Activated CD8-positive, alpha-beta memory T cell treated with anti-CD3 and anti-CD28 coated beads, Interleukin-2, amount 10 ng/mL, durations not matched to agents 7 days and 5 days (primary cell): ENCODE data around the gene FHOD3. TPM values are rescaled to one million over a fixed set of nuclear protein-coding genes. Genes with fewer than 3 reads are reported as not detected.

Experiments
- ATAC-seq: fragments of 150-1000 bp; cut with Tn5 transposase; one replicate; pipeline ENCODE4 v1.10.0; 2021; ENCODE audit warnings: moderate library complexity
- CTCF ChIA-PET: fragments of 350-600 bp; sonication (Branson Sonifier 250); formaldehyde crosslinking; loops from one replicate; lab custom pipeline; 2021; ENCODE audit warnings: antibody characterized with exemption; lab: Charles Lee
- DNase-seq: peaks from one replicate; pipeline ENCODE4 v3.0.0-alpha.2; 2020
- H3K27ac Mint-ChIP-seq: one replicate; pipeline ENCODE4 v1.8.0; 2021; ENCODE audit warnings: mild to moderate bottlenecking, mixed read lengths
- H3K27me3 Mint-ChIP-seq: one replicate; pipeline ENCODE4 v1.8.0; 2021; ENCODE audit warnings: mixed read lengths
- H3K36me3 Mint-ChIP-seq: one replicate; pipeline ENCODE4 v1.8.0; 2021; ENCODE audit warnings: mild to moderate bottlenecking, mixed read lengths
- H3K4me1 Mint-ChIP-seq: one replicate; pipeline ENCODE4 v1.8.0; 2021; ENCODE audit warnings: mixed read lengths
- H3K4me3 Mint-ChIP-seq: one replicate; pipeline ENCODE4 v1.8.0; 2021; ENCODE audit warnings: mild to moderate bottlenecking, moderate library complexity, mixed read lengths
- H3K9me3 Mint-ChIP-seq: one replicate; pipeline ENCODE4 v1.8.0; 2022; ENCODE audit warnings: low read depth, mixed read lengths
- total RNA-seq, 2 experiments: library from RNA; stranded (reverse); gene quantifications; one replicate each; pipeline ENCODE4 v1.2.3, GENCODE V29; 2021

The FHOD3 gene
- total RNA-seq, 2 experiments from 2014 or later: not detected

- ATAC-seq (no peak), DNase-seq (no peak)
- Mint-ChIP-seq H3K4me1 (no peaks in the 10 kb centered on the region), H3K27ac (no peak overlapping the region), H3K27me3 (peaks cover 29% of the 10 kb centered on the region), H3K4me3 (no peak overlapping the region), H3K9me3 (no peaks in the 10 kb centered on the region), H3K36me3 (no peaks in the 10 kb centered on the region)
- CTCF ChIA-PET: no interaction called here
These were observed 80.1 kb downstream of the FHOD3 start for GRCh38 chr18:36377626-36378025.

GRCh38 chr18:36378205-36378604, 80.7 kb downstream of the FHOD3 start:
- no peak overlapping the region for H3K27ac Mint-ChIP-seq
- H3K27me3 Mint-ChIP-seq: peaks cover 23% of the 10 kb centered on the region
- DNase-seq (no peak), ATAC-seq (no peak)
- no peaks in the 10 kb centered on the region for H3K36me3 Mint-ChIP-seq
- no peaks in the 10 kb centered on the region for H3K9me3 Mint-ChIP-seq
- no peaks in the 10 kb centered on the region for H3K4me1 Mint-ChIP-seq
- CTCF ChIA-PET: no interaction called here
- H3K4me3 Mint-ChIP-seq: no peak overlapping the region

- Mint-ChIP-seq H3K27ac (no peak overlapping the region), H3K36me3 (no peaks in the 10 kb centered on the region), H3K4me1 (no peaks in the 10 kb centered on the region), H3K4me3 (no peak overlapping the region), H3K27me3 (peaks cover 17% of the 10 kb centered on the region), H3K9me3 (no peaks in the 10 kb centered on the region)
- CTCF ChIA-PET: no interaction called here
- ATAC-seq (no peak), DNase-seq (no peak)
These were observed 82.0 kb downstream of the FHOD3 start for GRCh38 chr18:36379435-36379984.

GRCh38 chr18:36380173-36380827, 82.8 kb downstream of the FHOD3 start:
- CTCF ChIA-PET: no interaction called here
- ATAC-seq (no peak), DNase-seq (no peak)
- Mint-ChIP-seq H3K4me1 (no peaks in the 10 kb centered on the region), H3K4me3 (no peak overlapping the region), H3K27ac (no peak overlapping the region), H3K9me3 (no peaks in the 10 kb centered on the region), H3K27me3 (peaks cover 12% of the 10 kb centered on the region), H3K36me3 (no peaks in the 10 kb centered on the region)

GRCh38 chr18:36381075-36381474, 83.6 kb downstream of the FHOD3 start:
- H3K36me3 Mint-ChIP-seq: no peaks in the 10 kb centered on the region
- H3K4me3 Mint-ChIP-seq: no peak overlapping the region
- no peak for DNase-seq
- peaks cover 12% of the 10 kb centered on the region for H3K27me3 Mint-ChIP-seq
- no peaks in the 10 kb centered on the region for H3K4me1 Mint-ChIP-seq
- H3K9me3 Mint-ChIP-seq: no peaks in the 10 kb centered on the region
- CTCF ChIA-PET: no interaction called here
- no peak for ATAC-seq
- no peak overlapping the region for H3K27ac Mint-ChIP-seq

- H3K9me3 Mint-ChIP-seq: no peaks in the 10 kb centered on the region
- DNase-seq (no peak), ATAC-seq (no peak)
- H3K36me3 Mint-ChIP-seq: no peaks in the 10 kb centered on the region
- H3K4me3 Mint-ChIP-seq: no peak overlapping the region
- H3K4me1 Mint-ChIP-seq: no peaks in the 10 kb centered on the region
- H3K27me3 Mint-ChIP-seq: peaks cover 12% of the 10 kb centered on the region
- CTCF ChIA-PET: no interaction called here
- no peak overlapping the region for H3K27ac Mint-ChIP-seq
These were observed 85.3 kb downstream of the FHOD3 start for GRCh38 chr18:36382854-36383253.

GRCh38 chr18:36386150-36386920, 88.8 kb downstream of the FHOD3 start:
- DNase-seq (no peak), ATAC-seq (no peak)
- no peak overlapping the region for H3K27ac Mint-ChIP-seq
- H3K27me3 Mint-ChIP-seq: no peaks in the 10 kb centered on the region
- no peak overlapping the region for H3K4me3 Mint-ChIP-seq
- no peaks in the 10 kb centered on the region for H3K9me3 Mint-ChIP-seq
- no peaks in the 10 kb centered on the region for H3K4me1 Mint-ChIP-seq
- CTCF ChIA-PET: no interaction called here
- H3K36me3 Mint-ChIP-seq: no peaks in the 10 kb centered on the region

GRCh38 chr18:36387310-36387709, 89.8 kb downstream of the FHOD3 start:
- H3K4me3 Mint-ChIP-seq: no peak overlapping the region
- no peaks in the 10 kb centered on the region for H3K27me3 Mint-ChIP-seq
- no peaks in the 10 kb centered on the region for H3K9me3 Mint-ChIP-seq
- no peak overlapping the region for H3K27ac Mint-ChIP-seq
- ATAC-seq (no peak), DNase-seq (no peak)
- no peaks in the 10 kb centered on the region for H3K4me1 Mint-ChIP-seq
- no peaks in the 10 kb centered on the region for H3K36me3 Mint-ChIP-seq
- CTCF ChIA-PET: no interaction called here

- DNase-seq: no peak
- H3K4me1 Mint-ChIP-seq: no peaks in the 10 kb centered on the region
- H3K9me3 Mint-ChIP-seq: no peaks in the 10 kb centered on the region
- H3K27me3 Mint-ChIP-seq: no peaks in the 10 kb centered on the region
- no peak overlapping the region for H3K4me3 Mint-ChIP-seq
- no peaks in the 10 kb centered on the region for H3K36me3 Mint-ChIP-seq
- ATAC-seq: no peak
- CTCF ChIA-PET: no interaction called here
- H3K27ac Mint-ChIP-seq: no peak overlapping the region
These were observed 90.8 kb downstream of the FHOD3 start for GRCh38 chr18:36388310-36388709.

- H3K36me3 Mint-ChIP-seq: no peaks in the 10 kb centered on the region
- CTCF ChIA-PET: no interaction called here
- ATAC-seq (no peak), DNase-seq (no peak)
- no peak overlapping the region for H3K27ac Mint-ChIP-seq
- H3K27me3 Mint-ChIP-seq: no peaks in the 10 kb centered on the region
- H3K4me1 Mint-ChIP-seq: no peaks in the 10 kb centered on the region
- no peaks in the 10 kb centered on the region for H3K9me3 Mint-ChIP-seq
- H3K4me3 Mint-ChIP-seq: no peak overlapping the region
These were observed 91.5 kb downstream of the FHOD3 start for GRCh38 chr18:36389027-36389426.

GRCh38 chr18:36389811-36390581, 92.5 kb downstream of the FHOD3 start:
- CTCF ChIA-PET: no interaction called here
- no peak for ATAC-seq
- Mint-ChIP-seq H3K4me3 (no peak overlapping the region), H3K4me1 (no peaks in the 10 kb centered on the region), H3K9me3 (no peaks in the 10 kb centered on the region), H3K36me3 (no peaks in the 10 kb centered on the region), H3K27ac (no peak overlapping the region), H3K27me3 (no peaks in the 10 kb centered on the region)
- no peak for DNase-seq

- Mint-ChIP-seq H3K4me1 (no peaks in the 10 kb centered on the region), H3K4me3 (no peak overlapping the region), H3K36me3 (no peaks in the 10 kb centered on the region), H3K27me3 (no peaks in the 10 kb centered on the region), H3K27ac (no peak overlapping the region), H3K9me3 (peaks cover 4% of the 10 kb centered on the region)
- DNase-seq (peak; percentile 11), ATAC-seq (no peak)
- CTCF ChIA-PET: interaction anchor here (0.5 kb wide), 1 partner anchor 294 kb away, joined by 4 read pairs; no protein-coding TSS in a partner anchor
These were observed 94.1 kb downstream of the FHOD3 start for GRCh38 chr18:36391426-36392145.
